Small intestine (tissue), 7 donors: ENCODE results near the gene C1orf141. TPM values are rescaled to one million over a fixed set of nuclear protein-coding genes. Genes with fewer than 3 reads are reported as not detected.
"Not testable (repeated sequence)": the region's sequence is repeated elsewhere in the genome, so short reads cannot be mapped to it uniquely, and the experiment has no call there.

Experiments used
- DNase-seq, 2 donors: peaks; one replicate each; pipeline versions ENCODE4 v3.0.0 to v3.0.0-alpha.2; 2013
- FAIRE-seq: peaks from 2 replicates; lab custom pipeline; 2012; peaks lifted over from hg19 to GRCh38; lab: Jason Lieb, UNC
- H3K27ac ChIP-seq, 3 donors: one replicate each; pipeline ENCODE4 v1.5.1; 2013; ENCODE audit warnings: low read length in 2 of 3, mild to moderate bottlenecking in 2 of 3, control low read depth in 1 of 3, inconsistent platforms in 1 of 3, low read depth in 1 of 3, moderate library complexity in 1 of 3
- H3K27me3 ChIP-seq, 3 donors: one replicate each; pipeline ENCODE4 v1.6.1; 2013; ENCODE audit warnings: low read length in 3 of 3, inconsistent platforms in 1 of 3; ENCODE audit not compliant: control insufficient read depth in 3 of 3, insufficient read depth in 3 of 3
- H3K36me3 ChIP-seq, 3 donors: one replicate each; pipeline ENCODE4 v1.6.1; 2013; ENCODE audit warnings: low read length in 3 of 3, inconsistent platforms in 1 of 3, low read depth in 1 of 3, mild to moderate bottlenecking in 1 of 3, moderate library complexity in 1 of 3; ENCODE audit not compliant: control insufficient read depth in 3 of 3, insufficient read depth in 2 of 3
- H3K4me1 ChIP-seq, 3 donors: one replicate each; pipeline ENCODE4 v1.6.1; 2013; ENCODE audit warnings: low read length in 2 of 3, inconsistent platforms in 1 of 3, low read depth in 1 of 3, mild to moderate bottlenecking in 1 of 3, moderate library complexity in 1 of 3; ENCODE audit not compliant: control insufficient read depth in 3 of 3, insufficient read depth in 2 of 3
- H3K4me3 ChIP-seq, 3 donors: one replicate each; pipeline ENCODE4 v1.5.1; 2013; ENCODE audit warnings: low read length in 3 of 3, control low read depth in 1 of 3, inconsistent platforms in 1 of 3, low read depth in 1 of 3, mild to moderate bottlenecking in 1 of 3, moderate library complexity in 1 of 3
- H3K9me3 ChIP-seq, 2 donors: one replicate each; pipeline ENCODE4 v1.6.1; 2013; ENCODE audit warnings: low read depth in 1 of 2, low read length in 1 of 2; ENCODE audit not compliant: control insufficient read depth in 2 of 2, insufficient read depth in 1 of 2
- WGBS, 3 donors: extraction: QIAGEN DNeasy Blood & Tissue Kit; methylation state at CpG; one replicate each; pipeline ENCODE4 v1.1.7; 2013; 5-methylcytosine and 5-hydroxymethylcytosine counted together
- polyA plus RNA-seq, 4 donors: library from polyadenylated mRNA; stranded (reverse) in 3 of 4; unstranded in 1 of 4; fragments of 200-250 nt in 3 of 4; fragments of 120-200 nt in 1 of 4; gene quantifications; one replicate each; pipeline versions ENCODE4 v1.2.1 to v1.2.3, GENCODE V29; 2013
- donor health status: healthy with polysubstance abuse.
- donor health status: control.
- donor health status: control.
- donor health status: Bipolar disorder and iron deficiency.
- donor health status: healthy.

The C1orf141 gene
- polyA plus RNA-seq, 4 donors, result 0.21 TPM; not detected in 3

DNA sequence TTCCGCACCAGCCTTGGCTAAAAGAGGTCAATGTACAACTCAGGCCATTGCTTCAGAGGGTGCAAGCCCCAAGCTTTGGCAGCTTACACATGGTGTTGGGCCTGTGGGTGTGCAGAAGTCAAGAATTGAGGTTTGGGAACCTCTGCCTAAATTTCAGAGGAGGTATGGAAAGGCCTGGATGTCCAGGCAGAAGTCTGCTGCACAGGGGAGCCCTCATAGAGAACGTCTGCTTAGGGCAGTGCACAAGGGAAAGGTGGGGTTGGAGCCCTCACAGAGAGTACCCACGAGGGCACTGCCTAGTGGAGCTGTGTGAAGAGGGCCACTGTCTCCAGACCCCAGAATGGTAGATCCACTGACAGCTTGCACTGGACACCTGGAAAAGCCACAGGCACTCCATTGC, 67.1 kb downstream of the C1orf141 start:
- not testable (repeated sequence) for H3K36me3 ChIP-seq, H3K4me3 ChIP-seq, FAIRE-seq, H3K27ac ChIP-seq, DNase-seq, H3K4me1 ChIP-seq, H3K27me3 ChIP-seq
- 52 to 62% (median 59%) methylated on average over 3 of the region's 3 CpGs for WGBS, 3 donors
- peaks cover 2 to 16% of the 10 kb centered on the region in 2 donors for H3K9me3 ChIP-seq

DNA sequence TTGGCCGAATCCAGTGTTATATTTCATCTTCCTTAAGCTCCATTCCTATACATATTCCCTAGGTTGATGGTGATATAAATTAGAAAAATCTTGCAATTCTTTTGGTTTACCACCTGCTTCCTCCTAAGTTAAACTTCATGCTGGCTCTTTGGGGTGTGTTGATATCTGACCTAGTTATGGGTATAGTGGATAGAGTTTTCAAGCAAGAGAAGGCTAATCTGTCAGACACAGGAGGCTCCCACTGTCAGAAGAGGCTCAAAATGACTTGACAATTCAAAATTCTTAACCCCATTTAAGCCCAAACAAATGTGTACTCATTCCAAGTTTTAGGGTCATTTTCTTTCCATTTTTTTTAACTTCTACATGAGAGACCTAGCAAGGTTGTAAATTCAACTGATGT, 72.4 kb downstream of the C1orf141 start:
- Histone ChIP-seq H3K4me1 (peaks cover 0 to 3% (median 0%) of the 10 kb centered on the region in 3 donors), H3K27me3 (peaks cover 0 to 2% (median 0%) of the 10 kb centered on the region in 3 donors), H3K9me3 (peaks cover 0 to 4% of the 10 kb centered on the region in 2 donors), H3K27ac (no peak overlapping the region), H3K36me3 (no peaks in the 10 kb centered on the region), H3K4me3 (no peak overlapping the region)
- no peak for DNase-seq
- WGBS, 3 donors, result 99 to 100% (median 100%) methylated on average over 1 of the region's 1 CpG
- no peak for FAIRE-seq

DNA sequence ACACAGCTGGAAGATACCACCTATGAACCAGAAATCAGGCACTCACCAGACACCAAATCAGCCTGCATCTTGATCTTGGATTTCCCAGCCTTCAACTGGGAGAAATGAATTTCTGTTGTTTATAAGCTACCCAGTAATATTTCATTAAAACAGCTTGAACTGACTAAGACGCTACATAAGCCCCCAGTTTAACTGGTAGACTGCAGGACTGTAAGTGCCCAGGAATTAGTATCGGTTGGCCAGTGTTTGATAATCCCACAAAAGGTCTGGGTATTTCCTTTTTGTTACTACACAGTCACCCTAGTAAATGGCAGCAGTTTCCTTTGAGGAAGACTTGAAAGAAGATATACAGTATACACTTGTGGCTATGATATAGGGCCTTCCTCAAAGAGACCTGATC, 73.5 kb downstream of the C1orf141 start:
- no peak for FAIRE-seq
- Histone ChIP-seq H3K9me3 (no peaks in the 10 kb centered on the region), H3K4me3 (no peak overlapping the region), H3K27ac (peak overlapping the region in 1 of 3 donors; percentile 48), H3K36me3 (no peaks in the 10 kb centered on the region), H3K27me3 (peaks cover 0 to 2% (median 0%) of the 10 kb centered on the region in 3 donors), H3K4me1 (peaks cover 0 to 3% (median 0%) of the 10 kb centered on the region in 3 donors)
- no peak for DNase-seq
- WGBS, 3 donors, result 88 to 92% (median 91%) methylated on average over 2 of the region's 2 CpGs

DNA sequence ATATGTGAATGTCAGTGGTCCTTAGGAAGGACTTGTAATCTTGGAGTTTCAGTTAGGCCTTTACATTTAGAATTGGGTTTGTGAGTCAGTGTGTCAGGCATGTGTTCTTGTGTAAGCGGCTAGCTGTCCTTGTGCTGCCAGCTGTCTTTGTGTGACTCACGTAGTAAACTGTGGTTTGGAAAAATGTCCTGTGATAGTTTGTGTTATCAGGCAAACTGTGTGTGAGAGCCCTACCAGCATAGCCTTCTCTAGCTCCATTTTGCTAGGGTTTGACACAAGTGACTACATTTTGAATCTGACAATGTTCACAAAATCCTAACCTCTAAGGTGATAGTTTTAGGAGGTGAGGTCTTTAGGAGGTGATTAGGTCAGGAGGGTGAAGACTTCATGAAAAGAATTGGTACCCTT, 74.0 kb downstream of the C1orf141 start:
- FAIRE-seq (no peak), DNase-seq (peak in 1 of 2 donors; percentile 11)
- peaks cover 0 to 3% (median 0%) of the 10 kb centered on the region in 3 donors for H3K4me1 ChIP-seq
- H3K36me3 ChIP-seq, result no peaks in the 10 kb centered on the region
- H3K27ac ChIP-seq, result peak overlapping the region in 1 of 3 donors; percentile 48
- H3K9me3 ChIP-seq, result no peaks in the 10 kb centered on the region
- H3K27me3 ChIP-seq, result peaks cover 0 to 2% (median 0%) of the 10 kb centered on the region in 3 donors
- H3K4me3 ChIP-seq, result no peak overlapping the region
- WGBS, 3 donors, result 70 to 89% (median 78%) methylated on average over 2 of the region's 2 CpGs

DNA sequence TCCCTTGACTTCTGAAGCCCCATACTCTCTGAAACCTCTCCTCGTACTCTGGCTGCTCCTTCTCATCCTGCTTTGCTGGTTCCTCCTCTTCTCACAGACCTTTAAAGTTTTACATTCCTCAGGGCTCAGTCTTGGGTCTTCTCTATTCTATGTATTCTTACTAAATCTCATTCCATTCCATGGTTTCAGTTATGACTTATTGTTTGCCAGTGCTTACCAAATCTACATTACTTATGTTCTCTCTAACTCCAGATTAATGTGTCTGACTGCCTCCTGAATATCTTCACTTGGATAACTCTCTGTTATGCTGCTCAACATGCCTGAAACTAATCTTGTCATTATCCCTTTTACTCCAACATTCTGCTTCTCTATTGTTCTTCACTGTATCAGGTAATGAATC, 75.4 kb downstream of the C1orf141 start:
- Histone ChIP-seq H3K27me3 (no peaks in the 10 kb centered on the region), H3K36me3 (no peaks in the 10 kb centered on the region), H3K4me3 (no peak overlapping the region), H3K27ac (no peak overlapping the region), H3K9me3 (no peaks in the 10 kb centered on the region), H3K4me1 (peaks cover 0 to 3% (median 0%) of the 10 kb centered on the region in 3 donors)
- WGBS, 3 donors, result 84 to 92% (median 91%) methylated on average over 1 of the region's 1 CpG
- FAIRE-seq, result no peak
- no peak for DNase-seq

DNA sequence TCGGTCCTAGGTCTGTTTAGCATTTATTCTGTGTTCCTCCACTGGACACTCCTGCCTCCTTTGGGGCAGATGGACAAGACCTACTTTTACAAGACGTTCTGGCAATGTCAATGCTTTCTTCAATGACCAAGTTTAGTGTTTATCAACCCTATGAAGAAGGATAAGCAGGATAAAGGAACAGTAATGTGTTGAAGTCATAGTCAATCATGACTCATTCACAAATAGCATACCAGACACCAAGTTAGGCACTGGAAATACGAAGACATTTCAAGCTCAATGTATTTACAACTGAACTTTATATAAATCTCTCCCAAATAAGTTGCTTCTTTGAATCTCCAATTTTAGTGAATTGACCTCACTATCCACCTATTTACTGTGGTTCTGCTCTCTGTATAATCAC, 76.0 kb downstream of the C1orf141 start:
- FAIRE-seq (no peak), DNase-seq (no peak)
- Histone ChIP-seq H3K27me3 (no peaks in the 10 kb centered on the region), H3K9me3 (no peaks in the 10 kb centered on the region), H3K27ac (no peak overlapping the region), H3K4me1 (peaks cover 0 to 3% (median 0%) of the 10 kb centered on the region in 3 donors), H3K4me3 (no peak overlapping the region), H3K36me3 (no peaks in the 10 kb centered on the region)
- WGBS, 3 donors, result 55 to 78% (median 70%) methylated on average over 3 of the region's 3 CpGs

DNA sequence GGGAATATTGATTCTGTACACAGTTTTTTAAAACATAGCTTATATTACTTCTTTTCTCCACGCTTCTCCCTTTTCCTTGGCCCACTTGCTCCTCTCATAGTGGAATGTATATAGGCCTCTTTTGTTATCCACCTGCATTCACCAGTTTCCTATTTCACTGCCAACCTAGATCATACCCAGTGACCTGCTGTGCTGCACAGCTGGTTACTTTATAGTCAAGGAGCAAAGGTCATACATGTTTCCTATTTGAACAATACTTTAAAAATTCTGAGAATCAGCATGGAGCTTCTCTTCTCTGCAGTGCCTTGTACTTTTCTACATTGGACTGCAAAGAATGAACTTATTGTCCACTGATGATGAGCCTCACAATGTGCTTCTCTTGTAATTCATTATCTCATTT, 76.5 kb downstream of the C1orf141 start:
- WGBS, 3 donors, result 33 to 79% (median 61%) methylated on average over 1 of the region's 1 CpG
- Histone ChIP-seq H3K4me3 (no peak overlapping the region), H3K27ac (no peak overlapping the region), H3K27me3 (no peaks in the 10 kb centered on the region), H3K4me1 (peaks cover 0 to 3% (median 0%) of the 10 kb centered on the region in 3 donors), H3K9me3 (no peaks in the 10 kb centered on the region), H3K36me3 (no peaks in the 10 kb centered on the region)
- FAIRE-seq (no peak), DNase-seq (peak; percentile 44 to 48)

DNA sequence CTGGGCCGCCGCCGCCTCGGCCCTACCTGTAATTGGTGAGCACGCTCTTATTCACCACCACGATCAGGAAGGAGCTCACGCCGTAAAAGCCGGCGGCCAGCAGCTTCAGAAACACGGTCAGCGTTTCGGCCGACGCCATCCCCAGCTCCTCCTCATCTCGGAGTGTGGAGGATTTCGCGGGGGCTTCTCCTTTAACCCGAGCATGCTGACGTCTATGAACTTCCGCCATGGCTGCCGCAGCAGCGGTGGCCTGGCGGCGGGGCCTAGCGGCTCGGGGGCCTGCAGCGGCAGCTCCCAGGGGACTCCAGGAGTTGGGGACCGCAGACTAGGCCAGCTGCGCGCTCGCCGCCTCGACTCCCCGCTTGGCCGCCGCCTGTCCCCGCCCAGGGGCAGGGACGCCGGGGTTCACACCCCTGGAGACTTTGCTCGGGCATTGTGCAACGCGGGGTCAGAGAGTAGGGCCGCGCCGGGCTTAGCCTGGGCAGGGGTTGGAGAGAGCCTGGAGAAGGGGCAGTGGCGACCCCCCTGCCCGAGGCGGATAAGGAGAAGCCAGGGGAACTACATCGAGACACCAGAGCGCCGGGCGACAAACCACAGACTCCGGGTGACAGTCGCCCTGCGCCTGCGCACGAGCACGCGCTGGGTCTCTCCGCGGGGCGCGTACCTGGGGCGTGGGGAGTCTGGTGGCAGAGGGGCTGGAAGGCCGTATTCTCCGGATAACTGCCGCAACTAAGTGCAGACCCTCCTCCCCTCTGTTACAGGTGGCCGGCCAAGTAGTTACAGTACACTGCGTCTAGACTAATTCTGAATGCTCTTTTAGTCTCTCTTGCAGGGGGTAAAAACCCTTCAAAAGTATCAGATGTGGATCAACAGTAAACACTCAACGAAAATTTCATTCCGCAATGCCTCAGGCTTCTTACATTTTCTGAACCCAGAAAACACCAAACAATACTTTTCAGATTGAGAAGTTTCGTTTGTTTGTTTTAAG, 80.7 kb downstream of the C1orf141 start, which contains the start of gene SLC35D1:
TSS of gene SLC35D1 (minus strand) at position 364 of the 988 bp plus-strand sequence. CDS start at position 229, 135 bp downstream.
- H3K9me3 ChIP-seq, result no peaks in the 10 kb centered on the region
- H3K27me3 ChIP-seq, result no peaks in the 10 kb centered on the region
- peak within 1 kb of the TSS; percentile 89 to 91 (median 90) for H3K4me3 ChIP-seq
- peak within 1 kb of the TSS; percentile 97 to 98 (median 98) for H3K27ac ChIP-seq
- WGBS, 3 donors, result 0 to 1% (median 1%) methylated on average over 72 to 73 of the region's 73 CpGs
- no peak for FAIRE-seq
- DNase-seq, result peak; percentile 90 to 95
- H3K36me3 ChIP-seq, result peaks cover 0 to 3% (median 1%) of the 10 kb centered on the region in 3 donors
- H3K4me1 ChIP-seq, result peaks cover 0 to 11% (median 0%) of the 10 kb centered on the region in 3 donors
